Stimulated activated CD4-positive, alpha-beta T cell treated with anti-CD3 and anti-CD28 coated beads, Interleukin-1b, Interleukin-23, amount 100 ng/mL, for 1 hour (primary cell): ENCODE measurements around the gene GNG13.
"Not testable (repeated sequence)": the region's sequence is repeated elsewhere in the genome, so short reads cannot be mapped to it uniquely, and the experiment has no call there.

Source experiments
- DNase-seq, 2 donors: peaks; one replicate each; pipeline ENCODE4 v3.0.0-alpha.2; 2020; ENCODE audit warnings: low read depth in 2 of 2

GNG13 gene

DNA sequence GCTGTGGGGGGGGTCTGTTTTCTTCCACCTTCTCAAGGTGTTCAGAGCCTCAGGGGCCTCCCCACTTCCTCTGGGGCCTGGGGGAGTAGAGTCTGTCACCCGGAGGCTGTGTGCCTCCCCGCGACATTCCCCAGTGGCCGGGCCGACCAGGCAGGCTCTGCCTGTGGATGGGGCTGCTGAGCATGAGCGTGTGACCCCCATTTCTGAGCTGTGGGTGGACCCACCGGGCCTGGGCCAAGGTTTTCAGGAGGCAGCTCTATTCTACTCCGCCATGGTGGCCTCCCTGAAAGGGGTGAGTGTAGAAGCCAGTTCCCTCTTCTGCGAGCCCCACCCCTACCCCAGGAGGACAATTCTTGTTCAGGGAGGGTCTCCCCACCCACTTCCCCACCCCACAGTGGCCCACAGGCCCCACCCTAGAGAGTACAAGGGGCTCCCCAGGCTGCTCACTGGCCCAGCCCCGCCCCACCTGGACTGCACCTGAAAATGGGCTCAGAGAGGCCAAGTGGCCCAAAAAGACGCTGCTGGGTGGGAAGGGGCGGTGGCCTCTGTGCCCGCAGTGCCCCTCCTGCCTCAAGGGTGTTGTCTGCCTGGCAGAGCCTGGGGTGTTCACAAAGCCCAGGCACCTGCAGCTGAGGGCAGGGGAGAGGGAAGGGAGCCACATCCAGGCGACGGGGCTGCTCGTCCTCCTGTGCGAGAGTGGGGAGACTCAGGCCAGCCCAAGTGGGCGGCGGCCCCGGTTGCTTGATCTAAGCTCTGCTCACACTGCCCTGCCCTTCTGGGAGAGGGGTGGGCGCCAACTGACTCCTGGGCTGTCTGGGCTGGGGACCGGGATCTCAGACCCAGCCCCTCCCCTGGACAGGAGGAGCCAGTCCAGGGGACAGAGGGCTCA lies 38.7 kb downstream of the GNG13 start:
- no peak for DNase-seq

DNA sequence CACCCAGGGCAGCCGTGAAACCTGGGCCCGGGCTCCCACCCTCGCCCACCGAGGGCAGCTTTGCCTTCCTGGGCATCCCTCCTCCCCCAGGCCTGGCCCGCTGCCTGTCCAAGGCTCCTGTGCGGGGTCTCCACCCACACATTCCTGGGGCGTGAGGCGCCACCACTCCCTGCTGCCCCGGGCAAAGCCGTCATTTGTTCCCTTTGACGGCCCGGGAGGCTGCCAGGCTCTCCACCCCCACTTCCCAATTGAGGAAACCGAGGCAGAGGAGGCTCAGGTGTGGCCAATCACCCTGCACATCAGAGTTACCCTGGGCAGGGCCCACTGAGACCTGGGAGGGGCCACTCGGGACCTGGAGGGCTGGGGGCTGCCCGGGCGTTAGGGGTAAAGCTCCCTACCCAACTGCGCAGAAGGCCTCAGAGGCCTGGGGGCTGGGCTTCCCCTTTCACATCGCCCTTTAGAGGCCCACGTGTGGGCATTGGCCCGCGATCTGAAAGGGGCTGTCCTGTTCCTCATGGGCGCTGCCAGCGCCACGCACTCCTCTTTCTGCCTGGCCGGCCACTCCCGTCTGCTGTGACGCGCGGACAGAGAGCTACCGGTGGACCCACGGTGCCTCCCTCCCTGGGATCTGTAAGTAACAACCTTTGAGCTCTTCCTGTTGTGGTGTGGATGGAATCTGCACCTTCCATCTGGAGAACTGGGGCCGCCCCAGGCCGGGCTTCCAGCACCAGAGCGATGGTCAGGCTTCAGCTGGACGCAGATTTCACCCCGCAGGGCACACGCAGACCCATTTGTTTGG lies 39.8 kb downstream of the GNG13 start, which contains the start of gene MSLN:
Gene MSLN (plus strand): TSS at position 190 of the 799 bp plus-strand sequence. CDS start 1,947 bp downstream, outside the sequence.
- DNase-seq, result no peak

DNA sequence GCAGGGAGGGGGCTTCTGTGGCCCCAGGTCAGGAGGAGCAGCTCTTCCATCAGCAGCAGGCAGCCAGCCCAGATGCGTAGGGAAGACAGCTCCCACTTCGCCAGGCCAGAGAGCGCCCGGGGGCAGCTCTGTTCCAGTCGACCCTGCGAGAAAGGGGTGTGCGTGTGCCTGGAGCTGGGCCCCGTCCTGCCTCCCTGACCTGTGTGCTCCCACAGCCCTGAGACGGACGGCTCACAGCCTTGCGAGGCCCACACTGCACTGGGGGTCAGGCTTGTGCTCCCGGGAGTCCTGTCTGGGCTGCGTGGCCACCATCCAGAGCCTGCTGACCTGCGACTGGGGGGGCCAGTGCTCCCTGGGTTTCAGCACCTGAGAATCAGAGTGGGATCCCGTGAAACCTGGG lies 40.5 kb downstream of the GNG13 start:
- no peak for DNase-seq

DNA sequence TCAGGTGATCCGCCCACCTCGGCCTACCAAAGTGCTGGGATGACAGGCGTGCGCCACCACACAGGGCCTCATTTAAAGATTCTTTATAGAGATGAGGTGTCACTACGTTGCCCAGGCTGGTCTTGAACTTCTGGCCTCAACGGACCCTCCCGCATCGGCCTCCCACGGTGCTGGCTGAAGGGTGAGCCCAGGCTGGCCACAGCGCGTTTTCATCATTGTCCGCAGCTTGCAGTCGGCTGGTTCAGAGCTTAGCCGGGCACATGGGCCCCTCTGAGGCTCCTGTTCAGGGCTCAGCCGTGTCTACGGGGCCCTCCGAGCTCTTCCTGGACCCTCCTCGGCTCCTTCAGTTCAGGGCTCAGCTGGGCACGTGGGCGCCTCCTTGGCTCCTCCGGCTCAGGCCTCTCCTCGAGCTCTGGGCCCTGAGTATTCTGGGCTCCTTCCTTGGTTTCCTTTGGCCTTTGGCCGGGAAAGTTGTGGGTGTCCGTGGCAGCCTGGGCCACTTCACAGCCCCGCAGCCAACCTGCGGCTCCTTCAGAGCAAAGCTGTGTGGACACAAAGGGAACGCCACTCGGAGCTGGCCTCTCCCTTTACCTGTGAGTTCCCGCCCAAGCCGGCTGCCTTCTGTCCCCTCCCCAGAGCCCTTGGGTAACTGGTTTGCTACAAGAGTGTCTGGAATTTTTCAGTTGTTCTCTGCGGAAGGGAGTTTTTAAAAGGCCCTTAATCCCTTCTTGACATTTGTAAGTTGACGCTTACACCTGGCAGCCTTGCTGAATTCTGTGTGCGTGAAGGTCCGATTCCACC lies 41.2 kb downstream of the GNG13 start:
- DNase-seq, result no peak

DNA sequence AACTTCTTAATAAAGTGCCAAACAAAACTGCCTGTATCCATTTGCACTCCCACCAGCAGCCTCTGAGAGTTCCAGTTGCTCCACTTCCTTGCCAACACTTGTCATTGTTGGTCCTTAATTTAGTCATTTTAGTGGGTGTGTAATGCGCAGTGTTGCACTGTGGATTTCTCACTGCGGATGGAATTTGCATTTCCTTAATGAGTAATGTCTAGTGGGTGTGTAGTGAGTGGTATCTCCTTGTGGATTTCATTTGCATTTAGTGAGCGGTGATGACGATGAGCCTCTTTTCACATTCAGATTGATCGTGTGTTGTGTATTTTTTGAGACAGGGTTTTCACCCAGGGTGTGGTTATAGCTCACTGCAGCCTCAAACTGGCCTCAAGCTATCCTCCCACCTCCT lies 44.1 kb downstream of the GNG13 start:
- no peak for DNase-seq

DNA sequence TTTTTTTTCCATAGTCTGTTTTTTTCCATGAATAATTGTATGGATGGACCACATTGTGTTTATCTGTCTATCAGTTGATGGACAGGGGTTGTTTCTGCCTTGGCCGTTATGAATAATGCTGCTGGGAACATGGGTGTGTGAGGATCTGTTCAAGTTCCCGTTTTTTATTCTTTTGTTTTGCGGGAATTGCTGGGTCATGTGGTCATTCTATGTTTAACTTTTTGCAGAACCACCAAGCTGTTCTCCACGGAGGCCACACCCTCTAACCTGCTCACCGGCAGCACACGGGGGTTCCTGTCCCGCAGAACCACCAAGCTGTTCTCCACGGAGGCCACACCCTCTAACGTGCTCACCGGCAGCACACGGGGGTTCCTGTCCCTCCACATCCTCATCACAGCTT lies 45.9 kb downstream of the GNG13 start:
- no peak for DNase-seq

DNA sequence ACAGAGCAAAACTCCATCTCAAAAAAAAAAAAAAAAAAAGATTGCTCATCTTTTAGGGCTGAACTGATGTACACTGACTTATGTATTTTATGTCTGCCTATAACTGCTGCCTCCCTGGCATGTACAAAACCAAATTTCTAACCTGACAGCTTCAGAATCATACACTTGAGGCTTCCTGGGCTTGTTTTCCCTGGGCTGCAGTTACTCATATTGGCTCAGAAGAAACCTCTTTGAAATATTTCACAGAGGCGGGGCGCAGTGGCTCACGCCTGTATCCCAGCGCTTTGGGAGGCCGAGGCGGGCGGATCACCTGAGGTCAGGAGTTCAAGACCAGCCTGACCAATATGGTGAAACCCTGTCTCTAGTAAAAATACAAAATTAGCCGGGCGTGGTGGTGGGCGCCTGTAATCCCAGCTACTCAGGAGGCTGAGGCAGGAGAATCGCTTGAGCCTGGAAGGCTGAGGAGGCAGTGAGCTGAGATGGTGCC lies 46.4 kb downstream of the GNG13 start:
- not testable (repeated sequence) for DNase-seq

DNA sequence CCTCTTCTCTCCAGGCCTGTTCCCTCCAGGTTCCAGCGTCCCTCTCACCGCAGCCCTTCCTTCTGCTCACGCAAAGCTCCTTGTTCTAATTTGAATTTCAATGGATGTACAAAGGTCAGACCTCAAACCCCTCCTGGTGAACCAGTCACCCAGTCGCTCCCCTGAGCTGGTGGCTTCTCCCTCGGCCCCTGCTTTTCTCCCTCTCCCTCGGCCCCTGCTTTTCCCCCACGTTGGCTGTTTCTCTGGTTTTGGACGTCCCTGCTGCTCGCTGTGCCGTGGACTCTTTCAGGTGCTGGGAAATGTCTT lies 48.6 kb downstream of the GNG13 start:
- no peak for DNase-seq

DNA sequence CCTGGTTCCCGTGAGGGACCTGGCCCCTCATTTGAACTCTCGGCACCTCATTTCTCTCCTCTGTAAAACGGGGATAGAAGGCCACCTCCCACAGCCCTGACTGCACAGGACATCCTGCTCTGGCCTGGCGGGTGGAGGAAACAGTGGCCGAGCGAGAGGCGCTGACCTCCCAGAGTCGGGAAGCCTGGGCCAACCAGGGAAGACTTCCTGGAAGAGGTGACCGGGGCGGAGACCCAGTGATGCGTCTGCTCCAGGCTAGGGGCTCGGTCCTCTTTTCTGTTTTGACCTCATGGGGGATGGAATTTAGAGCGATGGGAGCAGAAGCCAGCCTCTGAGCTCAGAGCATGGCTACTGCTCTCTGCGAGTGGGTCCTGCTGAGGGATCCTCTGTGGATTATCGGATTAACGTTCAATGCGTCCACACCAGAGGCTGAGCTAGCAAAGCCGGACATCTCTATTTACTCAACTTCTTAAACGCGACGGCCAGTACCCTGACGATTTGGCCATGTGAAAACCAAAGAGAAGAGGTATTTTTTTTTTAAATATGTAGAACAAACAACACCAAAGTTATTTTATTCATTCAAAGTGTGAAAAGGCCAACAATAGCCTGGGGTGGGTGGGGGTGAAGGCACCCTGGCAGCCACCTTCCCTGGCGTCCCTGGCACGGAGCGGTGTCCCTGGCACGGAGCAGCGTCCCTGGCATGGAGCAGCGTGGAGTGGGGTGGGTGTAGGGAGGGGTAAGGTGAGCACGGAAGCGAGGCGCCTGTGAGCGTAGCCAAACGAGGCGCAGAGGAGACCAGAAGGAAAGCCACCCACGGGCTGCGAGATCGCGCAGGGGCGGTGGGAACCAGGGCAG lies 49.2 kb downstream of the GNG13 start:
- DNase-seq, result no peak

DNA sequence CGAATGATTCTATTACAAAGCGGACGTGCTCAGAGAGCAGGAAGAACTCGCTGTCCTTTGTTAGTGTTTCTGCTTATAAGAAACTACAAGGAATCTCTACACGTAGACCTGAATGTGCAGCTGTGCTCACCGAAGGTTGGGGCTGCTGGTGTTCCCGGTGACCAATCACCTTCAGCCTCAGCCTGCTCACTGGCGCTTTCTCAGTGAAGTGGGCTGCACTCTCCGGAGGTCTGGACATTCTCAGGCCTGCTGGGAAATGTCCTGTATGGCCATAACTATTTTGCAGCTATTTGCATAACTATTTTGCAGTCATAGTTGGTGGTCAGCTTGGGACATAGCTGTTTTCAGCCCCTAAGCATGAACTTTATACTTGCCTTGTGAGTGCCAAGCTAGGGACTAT lies 50.0 kb downstream of the GNG13 start:
- no peak for DNase-seq

DNA sequence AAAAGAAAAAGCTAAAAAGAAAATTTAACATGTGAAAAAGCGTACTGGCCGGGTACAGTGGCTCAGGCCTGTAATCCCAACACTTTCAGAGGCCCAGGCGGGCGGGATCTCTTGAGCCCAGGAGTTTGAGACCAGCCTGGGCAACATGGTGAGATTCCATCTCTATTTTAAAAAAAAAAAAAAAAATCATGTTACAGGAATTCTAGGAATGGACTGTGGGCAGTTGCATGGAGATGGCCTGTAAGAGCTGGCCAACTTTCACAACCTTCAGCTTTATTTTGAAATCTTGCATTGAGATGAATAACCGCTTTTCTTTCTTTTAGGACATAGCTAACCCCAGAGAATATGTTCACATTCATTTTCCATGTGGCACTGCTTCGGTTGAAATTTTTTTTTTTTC lies 51.5 kb downstream of the GNG13 start:
- no peak for DNase-seq
